ENCODE measurements around the gene GPR17. TPM values are rescaled to one million over a fixed set of nuclear protein-coding genes. Genes with fewer than 3 reads are reported as not detected.

The GPR17 gene
- total RNA-seq, 1 donor, result not detected

DNA sequence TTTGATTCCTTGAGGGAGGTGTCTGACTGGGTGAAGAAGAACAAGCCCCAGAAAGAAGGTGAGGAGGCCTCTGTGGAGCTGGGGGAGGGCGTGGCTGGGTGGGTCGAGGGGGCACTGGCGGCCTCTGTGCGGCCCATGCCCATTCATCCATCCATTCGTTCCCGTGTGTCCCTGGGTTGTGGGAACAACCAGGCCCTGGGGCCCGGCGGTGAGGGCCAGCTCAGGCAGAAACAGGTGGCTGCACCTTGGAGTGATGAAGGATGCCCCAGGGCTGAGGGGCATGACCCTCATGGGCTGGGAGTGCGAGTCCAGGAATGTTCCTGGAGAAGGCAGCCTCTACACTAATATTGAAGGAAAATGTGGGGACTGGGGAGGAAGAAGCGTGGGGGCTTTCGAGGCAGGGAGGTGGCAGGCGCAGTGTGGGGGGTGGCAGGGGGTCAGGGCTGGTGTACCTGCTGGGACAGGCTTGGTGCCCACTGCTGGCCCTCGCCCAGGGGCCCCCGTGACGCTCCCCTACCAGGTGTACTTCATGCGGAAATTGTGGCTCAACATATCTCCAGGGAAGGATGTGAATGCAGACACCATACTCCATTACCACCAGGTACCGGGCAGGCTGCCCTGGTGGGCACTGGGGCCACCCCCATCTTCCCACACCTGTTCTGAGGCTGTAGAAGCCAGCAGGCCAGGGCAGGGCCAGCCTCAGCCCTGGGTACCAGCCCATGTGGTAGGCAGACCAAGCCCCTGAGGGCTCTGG lies 11.2 kb upstream of the GPR17 start:
- H3K4me3 ChIP-seq (ENCODE audit: low read depth, low read length), result no peak overlapping the region
- DNase-seq (ENCODE audit: low read depth), result no peak
- TF ChIP-seq, protein P1, sequence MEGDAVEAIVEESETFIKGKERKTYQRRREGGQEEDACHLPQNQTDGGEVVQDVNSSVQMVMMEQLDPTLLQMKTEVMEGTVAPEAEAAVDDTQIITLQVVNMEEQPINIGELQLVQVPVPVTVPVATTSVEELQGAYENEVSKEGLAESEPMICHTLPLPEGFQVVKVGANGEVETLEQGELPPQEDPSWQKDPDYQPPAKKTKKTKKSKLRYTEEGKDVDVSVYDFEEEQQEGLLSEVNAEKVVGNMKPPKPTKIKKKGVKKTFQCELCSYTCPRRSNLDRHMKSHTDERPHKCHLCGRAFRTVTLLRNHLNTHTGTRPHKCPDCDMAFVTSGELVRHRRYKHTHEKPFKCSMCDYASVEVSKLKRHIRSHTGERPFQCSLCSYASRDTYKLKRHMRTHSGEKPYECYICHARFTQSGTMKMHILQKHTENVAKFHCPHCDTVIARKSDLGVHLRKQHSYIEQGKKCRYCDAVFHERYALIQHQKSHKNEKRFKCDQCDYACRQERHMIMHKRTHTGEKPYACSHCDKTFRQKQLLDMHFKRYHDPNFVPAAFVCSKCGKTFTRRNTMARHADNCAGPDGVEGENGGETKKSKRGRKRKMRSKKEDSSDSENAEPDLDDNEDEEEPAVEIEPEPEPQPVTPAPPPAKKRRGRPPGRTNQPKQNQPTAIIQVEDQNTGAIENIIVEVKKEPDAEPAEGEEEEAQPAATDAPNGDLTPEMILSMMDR (IDR thresholded peaks at IDR 0.05; ENCODE audit: insufficient read depth, low read depth, low read length), result no peak

DNA sequence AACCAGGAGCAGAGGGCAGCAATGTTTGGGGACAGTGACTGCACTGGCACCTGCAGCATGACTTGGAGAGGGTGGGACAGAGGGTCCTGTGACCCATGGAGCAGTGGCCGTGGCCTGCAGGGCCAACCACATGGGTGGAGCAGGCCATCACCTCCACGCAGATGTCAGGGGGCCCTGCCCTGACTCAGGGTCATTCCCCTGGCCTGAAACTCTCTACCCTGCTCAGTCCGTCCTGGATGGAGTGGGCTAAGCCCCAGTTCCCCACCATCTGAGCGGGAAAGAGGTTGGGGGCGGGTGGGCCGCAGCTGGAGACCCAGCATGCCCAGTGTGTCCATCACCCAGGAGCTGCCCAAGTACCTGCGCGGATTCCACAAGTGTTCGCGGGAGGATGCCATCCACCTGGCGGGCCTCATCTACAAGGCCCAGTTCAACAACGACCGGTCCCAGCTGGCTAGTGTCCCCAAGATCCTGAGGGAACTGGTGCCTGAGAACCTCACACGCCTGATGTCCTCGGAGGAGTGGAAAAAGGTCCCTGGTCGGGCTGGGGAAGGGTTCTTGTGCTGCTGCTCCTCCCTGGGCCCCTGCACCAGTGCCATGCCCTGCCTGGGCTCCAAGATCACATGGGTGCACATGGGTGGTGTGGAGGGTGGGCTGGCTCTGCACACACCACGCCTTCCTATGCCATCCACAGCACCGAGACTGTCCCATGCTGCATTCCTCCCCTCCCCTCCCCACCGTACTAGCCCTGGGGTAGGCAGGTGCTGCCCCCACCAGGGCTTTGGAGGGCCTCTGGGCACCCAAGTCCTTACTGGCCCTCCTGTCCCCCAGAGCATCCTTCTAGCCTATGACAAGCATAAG lies 10.3 kb upstream of the GPR17 start:
- DNase-seq (ENCODE audit: low read depth), result no peak
- H3K4me3 ChIP-seq (ENCODE audit: low read depth, low read length), result no peak overlapping the region
- TF ChIP-seq, protein P1 (IDR thresholded peaks at IDR 0.05; ENCODE audit: insufficient read depth, low read depth, low read length), result no peak

DNA sequence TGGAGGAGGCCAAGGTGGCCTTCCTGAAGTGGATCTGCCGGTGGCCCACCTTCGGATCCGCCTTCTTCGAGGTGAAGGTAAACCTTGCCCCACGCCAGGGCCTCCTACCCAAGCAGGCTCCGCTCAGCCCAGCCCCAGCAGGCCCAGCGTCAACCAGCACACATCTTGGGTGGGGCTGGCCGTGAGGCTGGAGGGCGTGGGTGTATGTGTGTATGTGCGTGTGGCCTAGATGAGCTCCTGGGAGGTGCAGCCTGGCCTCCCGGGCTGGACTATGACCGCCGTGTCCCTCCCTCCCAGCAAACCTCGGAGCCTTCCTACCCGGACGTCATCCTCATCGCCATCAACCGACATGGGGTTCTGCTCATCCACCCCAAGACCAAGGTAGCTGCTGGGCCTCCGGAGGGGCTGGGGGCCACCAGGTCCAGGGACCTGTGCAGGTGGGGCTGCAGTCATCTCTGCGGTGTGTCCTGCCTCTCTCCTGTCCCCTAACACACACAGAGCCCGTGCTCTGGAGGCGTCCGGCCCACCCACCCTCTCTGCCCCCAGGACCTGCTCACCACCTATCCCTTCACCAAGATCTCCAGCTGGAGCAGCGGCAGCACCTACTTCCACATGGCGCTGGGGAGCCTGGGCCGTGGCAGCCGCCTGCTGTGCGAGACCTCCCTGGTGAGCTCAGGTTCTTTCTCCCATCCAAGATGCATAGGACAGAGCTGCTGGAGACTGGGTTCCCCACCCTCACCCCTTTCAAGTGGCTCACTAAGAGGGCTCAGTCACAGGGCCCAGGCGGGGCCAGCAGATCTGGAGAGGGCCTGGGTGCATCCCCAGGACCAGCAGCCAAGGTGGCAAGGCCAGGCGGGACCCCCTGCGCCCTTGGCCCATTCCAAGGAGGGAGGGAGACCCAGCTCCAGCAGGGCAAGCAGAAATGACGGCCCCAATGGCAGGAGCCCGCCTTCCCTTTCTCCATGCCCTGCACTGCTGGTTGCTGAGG lies 9.4 kb upstream of the GPR17 start:
- TF ChIP-seq, protein P1 (IDR thresholded peaks at IDR 0.05; ENCODE audit: insufficient read depth, low read depth, low read length), result no peak
- H3K4me3 ChIP-seq (ENCODE audit: low read depth, low read length), result no peak overlapping the region
- no peak for DNase-seq (ENCODE audit: low read depth)

DNA sequence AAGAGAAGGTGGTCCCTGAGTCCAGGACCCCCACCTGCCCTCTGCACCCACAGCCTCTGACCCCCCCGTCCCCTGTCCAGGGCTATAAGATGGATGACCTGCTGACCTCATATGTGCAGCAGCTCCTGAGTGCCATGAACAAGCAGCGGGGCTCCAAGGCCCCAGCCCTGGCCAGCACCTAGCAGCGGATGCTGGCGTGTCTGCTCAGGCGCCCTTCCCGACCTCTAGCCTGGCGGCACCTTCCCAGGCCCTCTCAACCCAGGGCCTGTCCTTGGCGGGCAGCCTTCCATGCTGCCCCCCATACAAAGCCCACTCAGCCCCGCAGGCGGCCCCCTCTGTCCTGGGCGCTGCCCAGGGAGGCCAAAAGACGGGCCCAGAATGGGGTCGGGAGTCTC lies 8.7 kb upstream of the GPR17 start:
- DNase-seq (ENCODE audit: low read depth), result no peak
- TF ChIP-seq, protein P1 (IDR thresholded peaks at IDR 0.05; ENCODE audit: insufficient read depth, low read depth, low read length), result no peak
- H3K4me3 ChIP-seq (ENCODE audit: low read depth, low read length), result no peak overlapping the region

DNA sequence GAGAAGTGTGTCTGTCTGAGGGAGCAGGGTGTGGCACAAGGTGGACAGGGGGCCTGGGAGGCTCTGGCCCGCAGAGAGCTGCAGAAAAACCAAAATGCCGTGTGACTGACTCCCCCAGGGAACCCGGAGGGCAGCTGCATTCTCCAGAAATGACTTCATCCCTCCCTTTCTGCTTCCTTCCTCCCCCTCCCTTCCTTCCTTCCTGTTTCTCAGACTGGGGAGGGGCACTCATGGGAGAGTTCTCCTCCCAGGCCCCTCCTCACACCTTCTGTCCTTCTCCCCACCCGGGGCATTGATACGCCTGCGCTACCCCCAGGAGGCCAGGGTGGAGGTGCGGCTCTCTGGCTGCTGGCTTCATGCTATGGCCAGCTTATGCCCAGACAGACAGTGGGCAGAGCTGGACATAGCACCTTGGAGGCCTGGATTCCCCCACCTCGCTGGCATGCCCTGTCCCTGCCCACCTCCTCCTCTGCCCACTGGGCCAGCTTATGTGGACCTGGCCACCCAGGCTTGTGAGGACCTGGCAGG lies 8.2 kb upstream of the GPR17 start:
- TF ChIP-seq, protein P1 (IDR thresholded peaks at IDR 0.05; ENCODE audit: insufficient read depth, low read depth, low read length), result no peak
- peak; percentile 73 for DNase-seq (ENCODE audit: low read depth)
- no peak overlapping the region for H3K4me3 ChIP-seq (ENCODE audit: low read depth, low read length)
